OCI-LY7 (cell line): ENCODE results near the gene ZCRB1. TPM values are rescaled to one million over a fixed set of nuclear protein-coding genes. Genes with fewer than 3 reads are reported as not detected.

Experiments
- BruUV-seq: library from RNA; stranded (reverse); fragments of 400-500 nt; replicated peaks from 2 replicates; lab custom pipeline; 2021; lab: Mats Ljungman, UMichigan
- CTCF ChIA-PET: fragments of 300-600 bp; sonication (Branson Sonifier 250); formaldehyde crosslinking; loops from one replicate; lab custom pipeline; 2022; ENCODE audit warnings: antibody characterized with exemption; ENCODE audit not compliant: unreplicated experiment; lab: Charles Lee
- POLR2A ChIA-PET: fragments of 300-600 bp; sonication (Branson Sonifier 250); formaldehyde crosslinking; loops from one replicate; lab custom pipeline; 2022; ENCODE audit warnings: antibody characterized with exemption; lab: Charles Lee
- DNase-seq: peaks from one replicate; pipeline ENCODE4 v3.0.0-alpha.2; 2015; ENCODE audit warnings: low spot score
- H2AFZ ChIP-seq: fragments of 200-600 bp; sonication (generic), shearing (Covaris generic); 2 replicates; pipeline ENCODE4 v1.6.1; 2014; ENCODE audit warnings: mild to moderate bottlenecking, antibody characterized with exemption, low read length, moderate library complexity
- H3K27ac ChIP-seq: fragments of 200-600 bp; sonication (generic); 2 replicates; pipeline ENCODE4 v1.5.1; 2014; ENCODE audit warnings: mixed run types, low read depth, mild to moderate bottlenecking, moderate library complexity, low read length, inconsistent platforms; ENCODE audit not compliant: poor library complexity, severe bottlenecking
- H3K36me3 ChIP-seq: fragments of 200-600 bp; sonication (generic); 2 replicates; pipeline ENCODE4 v1.6.1; 2014; ENCODE audit warnings: mild to moderate bottlenecking, antibody characterized with exemption, low read length, moderate library complexity, mixed read lengths; ENCODE audit not compliant: insufficient read depth
- H3K4me1 ChIP-seq: fragments of 200-600 bp; sonication (generic); 2 replicates; pipeline ENCODE4 v1.5.1; 2014; ENCODE audit warnings: mild to moderate bottlenecking, low read length; ENCODE audit not compliant: insufficient read depth, poor library complexity, severe bottlenecking
- H3K4me2 ChIP-seq: fragments of 200-600 bp; sonication (generic); 2 replicates; pipeline ENCODE4 v1.6.1; 2014; ENCODE audit warnings: mild to moderate bottlenecking, low read length
- H3K4me3 ChIP-seq: fragments of 200-600 bp; sonication (generic); 2 replicates; pipeline ENCODE4 v1.5.1; 2014; ENCODE audit warnings: mild to moderate bottlenecking, low read depth, low read length; ENCODE audit not compliant: poor library complexity, severe bottlenecking
- H3K79me2 ChIP-seq: fragments of 200-600 bp; sonication (generic); 2 replicates; pipeline ENCODE4 v1.6.1; 2016; ENCODE audit warnings: low read depth, mild to moderate bottlenecking, low read length, moderate library complexity, mixed read lengths; ENCODE audit not compliant: insufficient read depth
- H3K9me2 ChIP-seq: fragments of 200-600 bp; sonication (generic); 2 replicates; pipeline ENCODE4 v1.6.1; 2016; ENCODE audit warnings: mild to moderate bottlenecking, low read length, mixed read lengths; ENCODE audit not compliant: insufficient read depth
- H3K9me3 ChIP-seq: fragments of 200-600 bp; sonication (generic); 2 replicates; pipeline ENCODE4 v1.6.1; 2014; ENCODE audit warnings: mild to moderate bottlenecking, mixed run types, low read length, mixed read lengths
- H4K20me1 ChIP-seq: fragments of 200-600 bp; sonication (generic); 2 replicates; pipeline ENCODE4 v1.6.1; 2014; ENCODE audit warnings: mild to moderate bottlenecking, antibody characterized with exemption, low read length, moderate library complexity, mixed read lengths; ENCODE audit not compliant: insufficient read depth
- EZH2phosphoT487 ChIP-seq: fragments of 200-600 bp; sonication (generic); IDR thresholded peaks from 2 replicates; pipeline ENCODE4 v1.6.1; 2018; ENCODE audit warnings: low read depth, borderline replicate concordance, mild to moderate bottlenecking, mixed run types, antibody characterized with exemption, low read length, moderate library complexity, mixed read lengths
- intact Hi-C: fragments of 100-400 bp; cut with micrococcal nuclease; formaldehyde crosslinking; loops from one replicate; pipeline ENCODE4 v1.10.0; 2022; ENCODE audit not compliant: unreplicated experiment
- total RNA-seq, 2 experiments: library from RNA; depleted of rRNA in 1 of 2; stranded (reverse); fragments of >200 nt in 1 of 2; shearing (Covaris generic) in 1 of 2; gene quantifications; 2 replicates each; pipeline ENCODE4 v1.2.3, GENCODE V29; 2014 to 2022
- TF ChIP-seq, protein P1 (sequence below): fragments of 200-600 bp; sonication (generic); conservative IDR thresholded peaks from 2 replicates; pipeline ENCODE4 v1.5.1; 2014; ENCODE audit warnings: mild to moderate bottlenecking, antibody characterized with exemption, low read length, moderate library complexity, mixed read lengths

ZCRB1 gene
- total RNA-seq, 2 experiments from 2014 or later: 25.7 to 56.0 TPM

DNA sequence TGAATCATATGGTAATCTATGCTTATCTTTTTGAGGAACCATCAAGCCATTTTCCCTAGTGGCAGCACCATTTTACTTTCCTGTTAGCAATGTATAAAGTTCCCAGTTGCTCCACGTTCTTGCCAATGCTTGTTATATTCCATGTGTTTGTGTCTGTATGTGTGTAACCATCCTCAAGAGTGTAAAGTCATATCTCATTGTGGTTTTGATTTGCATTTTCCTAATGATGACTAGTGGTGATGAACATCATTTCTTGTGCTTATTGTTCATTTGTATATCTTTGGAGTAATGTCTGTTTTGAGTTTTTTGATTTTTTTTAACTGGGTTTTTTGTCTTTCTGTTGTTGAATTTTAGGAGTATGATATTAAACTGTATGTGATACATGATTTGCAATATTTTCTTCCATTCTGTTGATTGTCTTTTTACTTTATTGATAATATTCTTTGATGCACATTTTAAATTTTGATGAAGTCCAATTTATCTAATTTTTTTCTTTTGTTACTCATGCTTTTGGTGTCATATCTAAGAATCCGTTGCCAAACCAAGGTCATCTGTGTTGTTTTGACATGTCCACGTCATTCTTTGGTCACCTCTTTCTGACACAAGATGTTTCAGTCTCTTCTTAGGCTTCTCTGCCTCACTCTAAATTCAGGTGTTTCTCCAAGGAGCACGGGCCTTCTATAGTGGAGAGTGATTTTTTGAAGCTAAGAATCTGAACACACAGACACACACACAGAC lies 36.2 kb upstream of the ZCRB1 start:
- Histone ChIP-seq H3K9me2 (no peaks in the 10 kb centered on the region), H3K27ac (no peak overlapping the region), H3K4me1 (peaks cover 8% of the 10 kb centered on the region), H4K20me1 (no peaks in the 10 kb centered on the region), H3K4me2 (no peak overlapping the region), H2AFZ (no peak overlapping the region), H3K79me2 (peaks cover 8% of the 10 kb centered on the region; the same call in 1 of the 2 replicates), H3K36me3 (peaks cover 59% of the 10 kb centered on the region), H3K4me3 (no peak overlapping the region), H3K9me3 (no peaks in the 10 kb centered on the region)
- intact Hi-C loops: no loop called here
- no peak for TF ChIP-seq EZH2phosphoT487
- TF ChIP-seq, protein P1, sequence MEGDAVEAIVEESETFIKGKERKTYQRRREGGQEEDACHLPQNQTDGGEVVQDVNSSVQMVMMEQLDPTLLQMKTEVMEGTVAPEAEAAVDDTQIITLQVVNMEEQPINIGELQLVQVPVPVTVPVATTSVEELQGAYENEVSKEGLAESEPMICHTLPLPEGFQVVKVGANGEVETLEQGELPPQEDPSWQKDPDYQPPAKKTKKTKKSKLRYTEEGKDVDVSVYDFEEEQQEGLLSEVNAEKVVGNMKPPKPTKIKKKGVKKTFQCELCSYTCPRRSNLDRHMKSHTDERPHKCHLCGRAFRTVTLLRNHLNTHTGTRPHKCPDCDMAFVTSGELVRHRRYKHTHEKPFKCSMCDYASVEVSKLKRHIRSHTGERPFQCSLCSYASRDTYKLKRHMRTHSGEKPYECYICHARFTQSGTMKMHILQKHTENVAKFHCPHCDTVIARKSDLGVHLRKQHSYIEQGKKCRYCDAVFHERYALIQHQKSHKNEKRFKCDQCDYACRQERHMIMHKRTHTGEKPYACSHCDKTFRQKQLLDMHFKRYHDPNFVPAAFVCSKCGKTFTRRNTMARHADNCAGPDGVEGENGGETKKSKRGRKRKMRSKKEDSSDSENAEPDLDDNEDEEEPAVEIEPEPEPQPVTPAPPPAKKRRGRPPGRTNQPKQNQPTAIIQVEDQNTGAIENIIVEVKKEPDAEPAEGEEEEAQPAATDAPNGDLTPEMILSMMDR: no peak
- DNase-seq: no peak
- ChIA-PET POLR2A (interaction anchor here (1.4 kb wide), 1 partner anchor 21 kb away, joined by 3 read pairs; no protein-coding TSS in a partner anchor), CTCF (no interaction called here)
- no TSS peak for BruUV-seq

DNA sequence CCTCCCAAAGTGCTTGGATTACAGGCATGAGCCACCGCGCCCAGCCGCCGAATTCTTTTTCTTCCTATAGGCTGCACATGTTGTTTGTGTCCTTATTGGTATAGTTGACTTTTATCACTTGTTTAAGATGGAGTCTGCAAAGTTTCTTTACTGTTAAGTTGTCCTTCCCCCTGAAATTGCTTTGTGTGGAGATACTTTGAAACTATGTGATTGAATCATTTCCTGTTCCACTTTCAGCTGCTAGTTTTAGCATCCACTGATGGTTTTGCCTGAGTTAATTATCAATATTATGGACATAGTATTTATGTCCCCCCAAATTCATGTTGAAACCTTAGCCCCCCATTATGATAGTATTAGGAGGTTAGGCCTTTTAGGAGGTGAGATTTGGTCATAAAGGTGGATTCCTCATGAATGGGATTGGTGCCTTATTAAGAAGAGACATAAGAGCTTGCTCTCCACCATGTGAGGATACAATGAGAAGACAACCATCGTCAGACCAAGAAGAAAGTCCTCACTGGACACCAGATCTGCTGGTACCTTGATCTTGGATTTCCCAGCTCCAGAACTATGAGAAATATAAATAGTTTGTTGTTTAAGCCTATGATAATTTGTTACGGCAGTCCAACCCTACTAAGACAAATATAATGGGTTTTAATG lies 35.0 kb upstream of the ZCRB1 start:
- intact Hi-C loops: no loop called here
- H3K9me3 ChIP-seq: no peaks in the 10 kb centered on the region
- H3K36me3 ChIP-seq: peaks cover 71% of the 10 kb centered on the region
- peaks cover 8% of the 10 kb centered on the region; the same call in 1 of the 2 replicates for H3K79me2 ChIP-seq
- peaks cover 8% of the 10 kb centered on the region for H3K4me1 ChIP-seq
- ChIA-PET CTCF (no interaction called here), POLR2A (interaction anchor here (0.6 to 1.7 kb wide), 7 partner anchors 9 to 651 kb away, joined by 3 to 6 read pairs (median 3); no protein-coding TSS in a partner anchor)
- no peaks in the 10 kb centered on the region; the same call in 1 of the 2 replicates for H4K20me1 ChIP-seq
- no peak for DNase-seq
- H2AFZ ChIP-seq: no peak overlapping the region
- H3K27ac ChIP-seq: no peak overlapping the region
- H3K4me2 ChIP-seq: no peak overlapping the region
- TF ChIP-seq EZH2phosphoT487: no peak
- TF ChIP-seq, protein P1: no peak
- no peaks in the 10 kb centered on the region for H3K9me2 ChIP-seq
- no peak overlapping the region for H3K4me3 ChIP-seq
- no TSS peak for BruUV-seq
